ENCODE measurements around the gene PHOSPHO2. TPM values are rescaled to one million over a fixed set of nuclear protein-coding genes. Genes with fewer than 3 reads are reported as not detected.

PHOSPHO2 gene
- total and polyA plus RNA-seq, 9 of the 15 experiments (the other 6 are each of a cell fraction or from before 2014, with no cell fraction given), result 7.8 to 19.1 (median 11.7) TPM

- TF ChIP-seq ZBTB49 (CRISPR knock-in tag; IDR thresholded peaks at IDR 0.05; ENCODE audit: borderline replicate concordance) (no peak), CXXC5 (CRISPR knock-in tag; IDR thresholded peaks at IDR 0.05) (peak; percentile 16; the same call in 1 of the 2 replicates), PML (IDR thresholded peaks at IDR 0.05; ENCODE audit: low read length) (0 out of 2 replicates have a peak, but pooled peaks have one; percentile 34), ZNF347 (CRISPR knock-in tag; IDR thresholded peaks at IDR 0.05; ENCODE audit: low read depth) (no peak), TEAD1 (CRISPR knock-in tag; IDR thresholded peaks at IDR 0.05) (0 out of 4 replicates have a peak, but pooled peaks have one; percentile 14 to 28), ZNF277 (CRISPR knock-in tag; IDR thresholded peaks at IDR 0.05; ENCODE audit: borderline replicate concordance) (no peak), TBL1XR1 (IDR thresholded peaks at IDR 0.05; ENCODE audit: low read length in 2 of 2) (peak in 1 of 2 experiments; percentile 49; a peak in 1 of 4 replicates), CUX1 (CRISPR knock-in tag; IDR thresholded peaks at IDR 0.05) (no peak), BHLHE40 (IDR thresholded peaks at IDR 0.05; ENCODE audit: low read length) (peak; percentile 64; the same call in 1 of the 2 replicates), RB1 (IDR thresholded peaks at IDR 0.05; ENCODE audit: low read depth) (peak; percentile 33; the same call in 1 of the 2 replicates), NONO (IDR thresholded peaks at IDR 0.05; ENCODE audit: low read depth in 2 of 2, low read length in 1 of 2) (no peak), TFE3 (CRISPR knock-in tag; IDR thresholded peaks at IDR 0.05) (no peak), SMARCC2 (IDR thresholded peaks at IDR 0.05; ENCODE audit: low read depth) (no peak), EP300 (IDR thresholded peaks at IDR 0.05; ENCODE audit: low read length) (peak; percentile 51; the same call in 1 of the 2 replicates)
These were observed 21.3 kb downstream of the PHOSPHO2 start (continued) for GRCh38 chr2:169715379-169716237.
